ENCODE results near the gene TSLP. TPM values are rescaled to one million over a fixed set of nuclear protein-coding genes. Genes with fewer than 3 reads are reported as not detected.
A peak's percentile ranks its signal among the peaks of the same experiment; 100 is the strongest.

The TSLP gene
- total RNA-seq, 1 experiment from 2014 or later = 6.4 TPM

- no peaks in the 10 kb centered on the region for H3K9me3 Mint-ChIP-seq (ENCODE audit: unreplicated experiment)
These were observed 40.4 kb downstream of the TSLP start for GRCh38 chr5:111111956-111112355.

GRCh38 chr5:111113678-111114077 lies 42.2 kb downstream of the TSLP start:
- no peak overlapping the region for H3K4me3 Mint-ChIP-seq (ENCODE audit: unreplicated experiment)
- ChIA-PET CTCF (interaction anchor here (0.6 kb wide), 1 partner anchor 418 kb away, joined by 3 read pairs; no protein-coding TSS in a partner anchor), POLR2A (interaction anchor here (0.7 kb wide), 1 partner anchor 205 kb away, joined by 3 read pairs; no protein-coding TSS in a partner anchor)
- intact Hi-C loops (cut with micrococcal nuclease) = no loop called here
- DNase-seq (ENCODE audit: unreplicated experiment) = no peak
- H3K4me1 Mint-ChIP-seq (ENCODE audit: insufficient read depth, unreplicated experiment) = no peaks in the 10 kb centered on the region
- H3K9me3 Mint-ChIP-seq (ENCODE audit: unreplicated experiment) = no peaks in the 10 kb centered on the region
- H3K36me3 Mint-ChIP-seq (ENCODE audit: insufficient read depth, unreplicated experiment) = peaks cover 81% of the 10 kb centered on the region
- no TSS peak for BruUV-seq (replicated peaks)
- H3K27ac Mint-ChIP-seq (ENCODE audit: low read depth, unreplicated experiment) = peak overlapping the region; percentile 27
- TF ChIP-seq CTCF (IDR thresholded peaks at IDR 0.05; ENCODE audit: unreplicated experiment) = no peak
- no peaks in the 10 kb centered on the region for H3K27me3 Mint-ChIP-seq (ENCODE audit: insufficient read depth, unreplicated experiment)

More at GRCh38 chr5:111111956-111112355, 40.4 kb downstream of the TSLP start:
- H3K4me3 Mint-ChIP-seq (ENCODE audit: unreplicated experiment) = no peak overlapping the region
- intact Hi-C loops (cut with micrococcal nuclease) = no loop called here
- ChIA-PET CTCF (no interaction called here), POLR2A (no interaction called here)
- TF ChIP-seq CTCF (IDR thresholded peaks at IDR 0.05; ENCODE audit: unreplicated experiment) = no peak
- H3K4me1 Mint-ChIP-seq (ENCODE audit: insufficient read depth, unreplicated experiment) = no peaks in the 10 kb centered on the region
- no peak overlapping the region for H3K27ac Mint-ChIP-seq (ENCODE audit: low read depth, unreplicated experiment)
- DNase-seq (ENCODE audit: unreplicated experiment) = no peak
- H3K27me3 Mint-ChIP-seq (ENCODE audit: insufficient read depth, unreplicated experiment) = no peaks in the 10 kb centered on the region
- no TSS peak for BruUV-seq (replicated peaks)
- H3K36me3 Mint-ChIP-seq (ENCODE audit: insufficient read depth, unreplicated experiment) = peaks cover 81% of the 10 kb centered on the region

GRCh38 chr5:111115229-111115628 lies 43.7 kb downstream of the TSLP start:
- H3K27ac Mint-ChIP-seq (ENCODE audit: low read depth, unreplicated experiment) = peak overlapping the region; percentile 27
- BruUV-seq (replicated peaks) = no TSS peak
- H3K9me3 Mint-ChIP-seq (ENCODE audit: unreplicated experiment) = no peaks in the 10 kb centered on the region
- TF ChIP-seq CTCF (IDR thresholded peaks at IDR 0.05; ENCODE audit: unreplicated experiment) = no peak
- ChIA-PET POLR2A (interaction anchor here (1.1 kb wide), 1 partner anchor 14 kb away, joined by 5 read pairs; no protein-coding TSS in a partner anchor), CTCF (interaction anchor here (0.6 to 0.7 kb wide), 2 partner anchors 41 to 184 kb away, joined by 3 read pairs; no protein-coding TSS in a partner anchor)
- H3K27me3 Mint-ChIP-seq (ENCODE audit: insufficient read depth, unreplicated experiment) = no peaks in the 10 kb centered on the region
- no peak overlapping the region for H3K4me3 Mint-ChIP-seq (ENCODE audit: unreplicated experiment)
- DNase-seq (ENCODE audit: unreplicated experiment) = no peak
- intact Hi-C loops (cut with micrococcal nuclease) = no loop called here
- peaks cover 80% of the 10 kb centered on the region for H3K36me3 Mint-ChIP-seq (ENCODE audit: insufficient read depth, unreplicated experiment)
- H3K4me1 Mint-ChIP-seq (ENCODE audit: insufficient read depth, unreplicated experiment) = no peaks in the 10 kb centered on the region

GRCh38 chr5:111116550-111116949 lies 45.0 kb downstream of the TSLP start:
- Mint-ChIP-seq H3K4me1 (ENCODE audit: insufficient read depth, unreplicated experiment) (no peaks in the 10 kb centered on the region), H3K4me3 (ENCODE audit: unreplicated experiment) (no peak overlapping the region), H3K36me3 (ENCODE audit: insufficient read depth, unreplicated experiment) (peaks cover 80% of the 10 kb centered on the region), H3K27ac (ENCODE audit: low read depth, unreplicated experiment) (no peak overlapping the region), H3K9me3 (ENCODE audit: unreplicated experiment) (no peaks in the 10 kb centered on the region), H3K27me3 (ENCODE audit: insufficient read depth, unreplicated experiment) (no peaks in the 10 kb centered on the region)
- ChIA-PET CTCF (no interaction called here), POLR2A (no interaction called here)
- TF ChIP-seq CTCF (IDR thresholded peaks at IDR 0.05; ENCODE audit: unreplicated experiment) = no peak
- DNase-seq (ENCODE audit: unreplicated experiment) = no peak
- no TSS peak for BruUV-seq (replicated peaks)
- intact Hi-C loops (cut with micrococcal nuclease) = no loop called here
